SU-DHL-6 (cell line): ENCODE measurements around the gene CHST10.

Experiments used
- H2AFZ ChIP-seq: fragments of 200-600 bp; sonication (generic); 2 replicates; pipeline ENCODE4 v1.6.1; 2014; ENCODE audit warnings: low read depth, mild to moderate bottlenecking, moderate library complexity, mixed read lengths, antibody characterized with exemption, low read length; ENCODE audit not compliant: severe bottlenecking
- H3F3A ChIP-seq: fragments of 200-600 bp; shearing (Covaris generic); 2 replicates; pipeline ENCODE4 v1.6.0; 2016; ENCODE audit warnings: antibody characterized with exemption, mild to moderate bottlenecking; ENCODE audit not compliant: insufficient read depth
- H3K27ac ChIP-seq: fragments of 200-600 bp; sonication (generic); 2 replicates; pipeline ENCODE4 v1.5.1; 2016; ENCODE audit warnings: low read depth, mild to moderate bottlenecking, low read length, moderate library complexity, mixed read lengths
- H3K27me3 ChIP-seq: fragments of 200-600 bp; sonication (generic), shearing (Covaris generic); 2 replicates; pipeline ENCODE4 v1.6.0; 2014; ENCODE audit warnings: mild to moderate bottlenecking, low read length
- H3K36me3 ChIP-seq: fragments of 200-600 bp; sonication (generic); 2 replicates; pipeline ENCODE4 v1.6.1; 2014; ENCODE audit warnings: mild to moderate bottlenecking, low read length, mixed read lengths
- H3K4me2 ChIP-seq: fragments of 300-600, 200-600 bp; shearing (Covaris generic), sonication (generic); 2 replicates; pipeline ENCODE4 v1.6.0; 2014; ENCODE audit warnings: low read length, low read depth, mild to moderate bottlenecking; ENCODE audit not compliant: poor library complexity, severe bottlenecking
- H3K4me3 ChIP-seq: fragments of 200-600 bp; sonication (generic); 2 replicates; pipeline ENCODE4 v1.5.1; 2014; ENCODE audit warnings: antibody characterized with exemption, low read length, mild to moderate bottlenecking, mixed read lengths; ENCODE audit not compliant: insufficient read depth, poor library complexity, severe bottlenecking
- H3K79me2 ChIP-seq: fragments of 200-600 bp; sonication (generic); 2 replicates; pipeline ENCODE4 v1.6.1; 2014; ENCODE audit warnings: mild to moderate bottlenecking, low read length, moderate library complexity; ENCODE audit not compliant: insufficient read depth
- H3K9ac ChIP-seq: fragments of 200-600 bp; sonication (generic); 2 replicates; pipeline ENCODE4 v1.7.0; 2014; ENCODE audit warnings: mild to moderate bottlenecking, low read length
- H3K9me2 ChIP-seq: fragments of 200-600 bp; sonication (generic); replicated peaks from 2 replicates; pipeline ENCODE4 v1.6.1; 2014; ENCODE audit warnings: low read length; ENCODE audit not compliant: insufficient read depth
- H3K9me3 ChIP-seq: fragments of 200-600 bp; sonication (generic); 2 replicates; pipeline ENCODE4 v1.6.1; 2014; ENCODE audit warnings: low read length, mixed read lengths; ENCODE audit not compliant: insufficient read depth
- H4K20me1 ChIP-seq: fragments of 200-600 bp; sonication (generic); 2 replicates; pipeline ENCODE4 v1.6.1; 2014; ENCODE audit warnings: low read depth, mild to moderate bottlenecking, antibody characterized with exemption, low read length, moderate library complexity, mixed read lengths
- EZH2phosphoT487 ChIP-seq: fragments of 200-600 bp; sonication (generic), shearing (Covaris generic); conservative IDR thresholded peaks from 2 replicates; pipeline ENCODE4 v1.6.1; 2018; ENCODE audit warnings: mild to moderate bottlenecking, antibody characterized with exemption, low read length, moderate library complexity, mixed read lengths
- TF ChIP-seq, protein P1 (sequence below): fragments of 200-600 bp; sonication (generic); IDR thresholded peaks from one replicate; pipeline ENCODE4 v1.5.1; 2017; ENCODE audit warnings: antibody characterized with exemption, mild to moderate bottlenecking, low read length, moderate library complexity; ENCODE audit not compliant: insufficient read depth, poor library complexity, severe bottlenecking

Gene CHST10

DNA sequence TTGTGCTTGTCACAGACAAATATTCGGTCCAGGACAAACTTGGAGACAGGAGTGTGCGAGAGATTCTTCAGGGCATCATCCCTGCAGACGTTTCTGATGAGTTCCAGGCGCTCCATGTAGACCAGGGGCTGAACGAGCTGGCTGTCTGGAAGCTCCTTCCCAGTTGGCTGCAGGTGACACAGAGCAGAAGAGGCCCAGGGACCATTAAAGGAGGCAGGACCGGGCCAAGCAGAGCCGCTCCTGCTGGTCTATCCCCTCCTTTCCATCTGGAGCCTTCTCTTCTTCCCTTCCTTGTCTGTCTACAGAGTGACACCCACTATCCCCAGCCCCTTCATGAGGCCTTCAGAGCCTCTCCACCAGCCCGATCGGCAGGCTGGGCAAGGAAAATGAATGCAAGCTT is 19.5 kb downstream of the CHST10 start:
- Histone ChIP-seq H3F3A (0 out of 2 replicates have a peak, but pooled peaks cover 6% of the 10 kb centered on the region), H3K4me3 (no peak overlapping the region), H3K27me3 (no peaks in the 10 kb centered on the region), H3K79me2 (no peaks in the 10 kb centered on the region), H2AFZ (no peak overlapping the region), H3K4me2 (no peak overlapping the region), H4K20me1 (no peaks in the 10 kb centered on the region), H3K27ac (no peak overlapping the region), H3K36me3 (0 out of 2 replicates have a peak, but pooled peaks cover 3% of the 10 kb centered on the region), H3K9me3 (no peaks in the 10 kb centered on the region), H3K9ac (no peak overlapping the region), H3K9me2 (no peaks in the 10 kb centered on the region)
- TF ChIP-seq EZH2phosphoT487, result no peak
- TF ChIP-seq, protein P1, sequence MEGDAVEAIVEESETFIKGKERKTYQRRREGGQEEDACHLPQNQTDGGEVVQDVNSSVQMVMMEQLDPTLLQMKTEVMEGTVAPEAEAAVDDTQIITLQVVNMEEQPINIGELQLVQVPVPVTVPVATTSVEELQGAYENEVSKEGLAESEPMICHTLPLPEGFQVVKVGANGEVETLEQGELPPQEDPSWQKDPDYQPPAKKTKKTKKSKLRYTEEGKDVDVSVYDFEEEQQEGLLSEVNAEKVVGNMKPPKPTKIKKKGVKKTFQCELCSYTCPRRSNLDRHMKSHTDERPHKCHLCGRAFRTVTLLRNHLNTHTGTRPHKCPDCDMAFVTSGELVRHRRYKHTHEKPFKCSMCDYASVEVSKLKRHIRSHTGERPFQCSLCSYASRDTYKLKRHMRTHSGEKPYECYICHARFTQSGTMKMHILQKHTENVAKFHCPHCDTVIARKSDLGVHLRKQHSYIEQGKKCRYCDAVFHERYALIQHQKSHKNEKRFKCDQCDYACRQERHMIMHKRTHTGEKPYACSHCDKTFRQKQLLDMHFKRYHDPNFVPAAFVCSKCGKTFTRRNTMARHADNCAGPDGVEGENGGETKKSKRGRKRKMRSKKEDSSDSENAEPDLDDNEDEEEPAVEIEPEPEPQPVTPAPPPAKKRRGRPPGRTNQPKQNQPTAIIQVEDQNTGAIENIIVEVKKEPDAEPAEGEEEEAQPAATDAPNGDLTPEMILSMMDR, result no peak

DNA sequence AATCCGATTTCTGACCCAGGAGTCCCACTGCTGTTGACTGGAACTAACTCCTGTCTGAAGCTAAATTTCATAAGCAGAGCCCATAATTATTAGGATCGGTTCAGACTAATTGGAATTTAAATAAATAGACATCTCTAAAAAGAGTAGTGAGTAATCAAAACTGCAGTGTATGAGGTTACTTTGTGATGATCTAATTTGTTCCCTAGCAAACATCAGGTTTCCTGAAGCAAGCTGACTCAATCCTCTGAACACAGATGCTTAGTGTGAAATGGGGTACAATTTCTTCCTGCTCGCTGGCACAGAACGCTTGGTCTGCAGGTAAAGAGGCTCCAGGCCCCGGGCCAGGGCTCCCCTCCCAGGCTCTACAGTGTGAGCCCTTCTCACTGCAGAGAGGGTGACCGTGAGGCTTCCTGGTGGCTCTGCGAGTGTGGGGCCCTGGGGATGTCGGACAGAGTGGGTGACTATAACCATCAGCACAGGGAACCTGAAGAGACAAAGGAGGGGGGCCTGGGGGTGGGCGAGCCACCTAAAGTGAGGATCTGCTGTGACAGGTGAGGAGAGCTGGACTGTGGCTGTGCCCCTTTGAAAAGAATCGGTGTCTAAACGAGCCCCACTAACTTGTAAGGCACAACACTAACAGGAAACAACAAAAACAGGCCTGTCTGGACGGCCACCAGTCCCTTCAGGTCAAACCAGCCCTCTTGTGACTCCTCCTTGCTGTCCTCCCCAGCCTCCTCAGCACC is 20.2 kb downstream of the CHST10 start:
- 0 out of 2 replicates have a peak, but pooled peaks cover 6% of the 10 kb centered on the region for H3F3A ChIP-seq
- 0 out of 2 replicates have a peak, but pooled peaks cover under 1% of the 10 kb centered on the region for H3K36me3 ChIP-seq
- no peaks in the 10 kb centered on the region for H3K9me2 ChIP-seq
- H3K27ac ChIP-seq, result no peak overlapping the region
- H3K9ac ChIP-seq, result no peak overlapping the region
- no peak for TF ChIP-seq EZH2phosphoT487
- TF ChIP-seq, protein P1, result no peak
- no peaks in the 10 kb centered on the region for H4K20me1 ChIP-seq
- no peaks in the 10 kb centered on the region for H3K9me3 ChIP-seq
- no peak overlapping the region for H2AFZ ChIP-seq
- H3K27me3 ChIP-seq, result no peaks in the 10 kb centered on the region
- H3K4me3 ChIP-seq, result no peak overlapping the region
- no peak overlapping the region for H3K4me2 ChIP-seq
- H3K79me2 ChIP-seq, result no peaks in the 10 kb centered on the region

DNA sequence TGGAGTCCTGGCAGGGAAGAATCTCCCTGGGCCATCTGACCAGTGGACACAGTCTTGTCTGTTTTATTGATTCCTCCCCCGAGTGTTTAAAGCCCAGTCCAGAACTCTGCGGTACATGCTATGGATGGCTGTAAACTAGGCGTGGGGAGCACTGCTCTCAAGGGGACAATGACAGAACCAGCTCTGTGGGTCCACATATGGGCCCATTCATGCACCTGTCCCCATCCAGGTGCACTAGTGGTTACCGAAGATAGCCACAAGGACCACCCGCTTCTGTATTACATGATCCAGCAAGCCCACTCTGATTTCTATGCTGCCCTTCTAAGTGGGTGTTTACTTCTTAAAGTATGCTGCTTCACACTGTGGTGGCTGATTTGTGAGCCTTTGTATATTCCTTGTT is 21.0 kb downstream of the CHST10 start:
- Histone ChIP-seq H3K4me3 (no peak overlapping the region), H3K27ac (no peak overlapping the region)

More for the DNA sequence above, 21.0 kb downstream of the CHST10 start:
- Histone ChIP-seq H3K9me2 (no peaks in the 10 kb centered on the region), H3F3A (0 out of 2 replicates have a peak, but pooled peaks cover 6% of the 10 kb centered on the region), H3K27me3 (no peaks in the 10 kb centered on the region), H3K9ac (no peak overlapping the region), H2AFZ (no peak overlapping the region), H3K9me3 (no peaks in the 10 kb centered on the region), H3K79me2 (no peaks in the 10 kb centered on the region), H4K20me1 (no peaks in the 10 kb centered on the region), H3K4me2 (no peak overlapping the region), H3K36me3 (no peaks in the 10 kb centered on the region)
- TF ChIP-seq, protein P1, result no peak
- TF ChIP-seq EZH2phosphoT487, result no peak
